GM10266 (cell line): Measurements from ENCODE around the gene MGAT4C.
"Not testable (repeated sequence)": the region's sequence is repeated elsewhere in the genome, so short reads cannot be mapped to it uniquely, and the experiment has no call there.

Experiments
- DNase-seq: peaks from one replicate; pipeline ENCODE4 v3.0.0; 2012; ENCODE audit errors: extremely low spot score
- TF ChIP-seq, protein P1 (sequence below): IDR thresholded peaks from 2 replicates; pipeline ENCODE4 v1.5.1; 2012; ENCODE audit warnings: mild to moderate bottlenecking, low read depth; ENCODE audit not compliant: control insufficient read depth, insufficient read depth; ENCODE audit errors: missing control alignments

Gene MGAT4C

DNA sequence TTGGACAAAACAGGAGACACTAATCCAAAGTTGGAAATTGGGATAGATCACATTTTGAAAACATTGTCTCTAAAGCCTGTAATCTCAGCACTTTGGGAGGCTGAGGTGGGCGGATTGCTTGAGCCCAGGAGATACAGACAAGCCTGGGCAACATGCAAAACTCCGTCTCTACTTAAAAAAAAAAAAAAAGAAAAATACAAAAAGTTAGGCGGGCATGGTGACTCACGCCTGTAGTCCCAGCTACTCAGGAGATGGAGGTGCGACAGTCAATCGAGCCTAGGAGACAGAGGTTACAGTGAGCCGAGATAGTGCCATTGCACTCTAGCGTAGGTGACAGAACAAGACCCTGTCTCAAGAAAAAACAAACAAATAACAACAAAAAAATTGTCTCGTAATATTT lies 152.1 kb downstream of the MGAT4C start:
- TF ChIP-seq, protein P1, sequence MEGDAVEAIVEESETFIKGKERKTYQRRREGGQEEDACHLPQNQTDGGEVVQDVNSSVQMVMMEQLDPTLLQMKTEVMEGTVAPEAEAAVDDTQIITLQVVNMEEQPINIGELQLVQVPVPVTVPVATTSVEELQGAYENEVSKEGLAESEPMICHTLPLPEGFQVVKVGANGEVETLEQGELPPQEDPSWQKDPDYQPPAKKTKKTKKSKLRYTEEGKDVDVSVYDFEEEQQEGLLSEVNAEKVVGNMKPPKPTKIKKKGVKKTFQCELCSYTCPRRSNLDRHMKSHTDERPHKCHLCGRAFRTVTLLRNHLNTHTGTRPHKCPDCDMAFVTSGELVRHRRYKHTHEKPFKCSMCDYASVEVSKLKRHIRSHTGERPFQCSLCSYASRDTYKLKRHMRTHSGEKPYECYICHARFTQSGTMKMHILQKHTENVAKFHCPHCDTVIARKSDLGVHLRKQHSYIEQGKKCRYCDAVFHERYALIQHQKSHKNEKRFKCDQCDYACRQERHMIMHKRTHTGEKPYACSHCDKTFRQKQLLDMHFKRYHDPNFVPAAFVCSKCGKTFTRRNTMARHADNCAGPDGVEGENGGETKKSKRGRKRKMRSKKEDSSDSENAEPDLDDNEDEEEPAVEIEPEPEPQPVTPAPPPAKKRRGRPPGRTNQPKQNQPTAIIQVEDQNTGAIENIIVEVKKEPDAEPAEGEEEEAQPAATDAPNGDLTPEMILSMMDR, result no peak
- DNase-seq, result no peak

DNA sequence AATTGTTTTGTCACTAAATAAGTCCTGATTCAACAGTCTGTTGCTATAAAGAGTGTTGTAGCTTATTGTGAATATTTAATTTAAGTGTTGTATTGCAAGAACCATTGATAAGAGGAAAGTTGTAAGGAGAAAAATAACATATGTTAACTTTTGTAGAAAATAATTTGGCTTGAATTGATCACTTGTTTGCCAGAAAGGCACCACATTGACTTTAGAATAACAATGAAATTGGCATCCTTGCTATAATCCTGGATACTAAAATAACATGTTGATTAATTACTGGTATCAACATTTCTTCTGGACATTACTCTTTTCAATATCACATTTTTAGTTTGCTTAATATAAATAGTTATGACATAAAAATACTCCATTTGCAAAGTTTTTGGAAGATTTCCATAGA lies 159.0 kb downstream of the MGAT4C start:
- no peak for DNase-seq
- TF ChIP-seq, protein P1, result no peak

DNA sequence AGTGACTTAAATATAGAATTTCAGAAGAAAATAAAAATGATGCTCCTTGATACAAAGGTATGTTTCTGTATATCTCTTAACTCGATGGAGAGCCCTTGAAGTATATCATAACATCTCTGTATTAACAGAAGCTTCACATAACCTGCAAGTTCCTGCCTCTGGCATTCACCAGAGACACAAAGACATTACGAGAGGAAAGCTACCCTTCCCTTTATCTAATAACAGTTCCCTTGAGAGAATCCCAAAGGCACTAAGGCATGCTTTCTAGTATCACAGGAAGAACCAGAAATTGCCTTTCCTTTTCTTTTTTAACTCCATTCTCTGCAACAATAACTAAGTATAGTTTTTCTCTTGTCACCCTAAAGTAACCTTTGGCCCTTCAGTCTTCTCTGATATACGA lies 164.5 kb downstream of the MGAT4C start:
- no peak for DNase-seq
- TF ChIP-seq, protein P1, result no peak

- no peak for DNase-seq
- TF ChIP-seq, protein P1, result no peak
Observed at GRCh38 chr12:86081843-86082242, 174.3 kb downstream of the MGAT4C start.

DNA sequence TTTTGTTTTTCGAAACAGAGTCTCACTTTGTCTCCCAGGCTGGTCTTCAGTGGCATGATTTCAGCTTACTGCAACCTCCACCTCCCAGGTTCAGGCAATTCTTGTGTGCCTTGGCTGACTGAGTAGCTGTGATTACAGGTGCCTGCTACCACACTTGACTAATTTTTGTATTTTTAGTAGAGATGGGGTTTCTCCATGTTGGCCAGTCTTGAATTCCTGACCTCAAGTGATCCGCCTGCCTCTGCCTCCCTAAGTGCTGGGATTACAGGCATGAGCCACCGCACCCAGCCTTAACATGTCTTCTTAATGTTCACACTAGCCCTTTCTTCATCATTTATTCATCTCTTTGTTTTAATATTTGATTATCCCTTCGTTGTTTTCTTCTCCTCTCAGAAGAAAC lies 197.1 kb downstream of the MGAT4C start:
- not testable (repeated sequence) for DNase-seq

- TF ChIP-seq, protein P1, result no peak
- no peak for DNase-seq
Observed at GRCh38 chr12:86057092-86057845, 198.9 kb downstream of the MGAT4C start.

- no peak for DNase-seq
- TF ChIP-seq, protein P1, result no peak
Observed at GRCh38 chr12:86052921-86053320, 203.3 kb downstream of the MGAT4C start.

DNA sequence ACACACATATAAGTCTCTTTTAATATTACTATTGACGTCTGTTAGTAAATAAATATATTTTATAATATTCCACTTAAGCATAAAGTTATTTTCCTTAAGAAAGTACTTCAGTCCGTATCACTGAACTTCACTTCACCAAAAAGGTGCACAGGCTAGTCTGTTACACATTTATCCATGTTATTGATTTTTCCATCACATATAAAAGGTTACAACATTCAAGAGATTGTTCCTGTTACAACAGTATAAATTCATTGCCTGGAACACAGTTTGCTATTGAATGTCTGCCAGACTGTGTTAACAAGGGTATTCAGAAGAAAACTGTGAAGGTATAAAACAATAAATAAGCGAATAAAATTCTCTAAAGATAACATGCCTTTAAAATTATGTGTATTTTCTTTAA lies 206.2 kb downstream of the MGAT4C start:
- DNase-seq, result no peak
- TF ChIP-seq, protein P1, result no peak
